ENCODE results near the gene SNX7. TPM values are rescaled to one million over a fixed set of nuclear protein-coding genes. Genes with fewer than 3 reads are reported as not detected.

The SNX7 gene
- total RNA-seq, 3 donors from 2014 or later = 22.6 to 31.5 (median 24.0) TPM

- Histone ChIP-seq H3K27me3 (no peaks in the 10 kb centered on the region), H3K9me3 (no peaks in the 10 kb centered on the region), H3K27ac (no peak overlapping the region), H3K4me1 (peaks cover 0 to 3% of the 10 kb centered on the region in 2 donors), H3K36me3 (no peaks in the 10 kb centered on the region), H3K4me3 (no peak overlapping the region)
- TF ChIP-seq POLR2AphosphoS5 (IDR thresholded peaks at IDR 0.05) (no peak), CTCF (IDR thresholded peaks at IDR 0.05) (no peak), POLR2A (IDR thresholded peaks at IDR 0.05) (no peak)
- intact Hi-C loops (cut with DNase I; ENCODE audit: low total_unique reads) = no loop called here
- no peak for DNase-seq (ENCODE audit: low spot score in 2 of 2)
Observed at GRCh38 chr1:98681812-98682211, 20.3 kb downstream of the SNX7 start.

GRCh38 chr1:98688110-98688739, 26.7 kb downstream of the SNX7 start:
- Histone ChIP-seq H3K36me3 (no peaks in the 10 kb centered on the region), H3K4me1 (no peaks in the 10 kb centered on the region), H3K9me3 (no peaks in the 10 kb centered on the region), H3K4me3 (no peak overlapping the region), H3K27me3 (no peaks in the 10 kb centered on the region), H3K27ac (no peak overlapping the region)
- no peak for DNase-seq (ENCODE audit: low spot score in 2 of 2)
- intact Hi-C loops (cut with DNase I; ENCODE audit: low total_unique reads) = no loop called here
- TF ChIP-seq POLR2AphosphoS5 (IDR thresholded peaks at IDR 0.05) = no peak
- no peak for TF ChIP-seq CTCF (IDR thresholded peaks at IDR 0.05)
- TF ChIP-seq POLR2A (IDR thresholded peaks at IDR 0.05) = no peak

- intact Hi-C loops (cut with DNase I; ENCODE audit: low total_unique reads) = no loop called here
- TF ChIP-seq CTCF (IDR thresholded peaks at IDR 0.05) (no peak), POLR2A (IDR thresholded peaks at IDR 0.05) (no peak), POLR2AphosphoS5 (IDR thresholded peaks at IDR 0.05) (no peak)
- H3K27ac ChIP-seq = no peak overlapping the region
- no peaks in the 10 kb centered on the region for H3K36me3 ChIP-seq
- H3K4me1 ChIP-seq = no peaks in the 10 kb centered on the region
- H3K27me3 ChIP-seq = no peaks in the 10 kb centered on the region
- no peaks in the 10 kb centered on the region for H3K9me3 ChIP-seq
- H3K4me3 ChIP-seq = no peak overlapping the region
- DNase-seq (ENCODE audit: low spot score in 2 of 2) = no peak
Observed at GRCh38 chr1:98690576-98690975, 29.1 kb downstream of the SNX7 start.

- intact Hi-C loops (cut with DNase I; ENCODE audit: low total_unique reads) = no loop called here
- H3K4me3 ChIP-seq = no peak overlapping the region
- H3K27me3 ChIP-seq = no peaks in the 10 kb centered on the region
- H3K36me3 ChIP-seq = no peaks in the 10 kb centered on the region
- no peaks in the 10 kb centered on the region for H3K9me3 ChIP-seq
- no peak overlapping the region for H3K27ac ChIP-seq
- TF ChIP-seq CTCF (IDR thresholded peaks at IDR 0.05) (no peak), POLR2A (IDR thresholded peaks at IDR 0.05) (no peak), POLR2AphosphoS5 (IDR thresholded peaks at IDR 0.05) (no peak)
- no peaks in the 10 kb centered on the region for H3K4me1 ChIP-seq
- no peak for DNase-seq (ENCODE audit: low spot score in 2 of 2)
Observed at GRCh38 chr1:98692482-98692881, 31.0 kb downstream of the SNX7 start.

- H3K4me3 ChIP-seq = no peak overlapping the region
- H3K27me3 ChIP-seq = no peaks in the 10 kb centered on the region
- DNase-seq (ENCODE audit: low spot score in 2 of 2) = no peak
- no peak overlapping the region for H3K27ac ChIP-seq
- TF ChIP-seq POLR2AphosphoS5 (IDR thresholded peaks at IDR 0.05) (no peak), POLR2A (IDR thresholded peaks at IDR 0.05) (no peak), CTCF (IDR thresholded peaks at IDR 0.05) (no peak)
- no peaks in the 10 kb centered on the region for H3K4me1 ChIP-seq
- intact Hi-C loops (cut with DNase I; ENCODE audit: low total_unique reads) = no loop called here
- no peaks in the 10 kb centered on the region for H3K36me3 ChIP-seq
- no peaks in the 10 kb centered on the region for H3K9me3 ChIP-seq
Observed at GRCh38 chr1:98693385-98693784, 31.9 kb downstream of the SNX7 start.

All from breast epithelium (tissue), 4 donors.